Endometrium (tissue), 2 donors: ENCODE results near the gene ACO1.

Experiments
- FAIRE-seq: peaks from 2 replicates; lab custom pipeline; 2012; peaks lifted over from hg19 to GRCh38; lab: Jason Lieb, UNC
- donor health status: control.
- donor health status: control.

Gene ACO1

GRCh38 chr9:32382565-32383320 is 1.7 kb upstream of the ACO1 start:
- no peak for FAIRE-seq

- no peak for FAIRE-seq
These were observed 460 bp upstream of the ACO1 start for GRCh38 chr9:32384002-32384363.

- no peak for FAIRE-seq
These were observed 875 bp downstream of the ACO1 start for GRCh38 chr9:32385152-32385884.

GRCh38 chr9:32385885-32386283 is 1.4 kb downstream of the ACO1 start:
- FAIRE-seq, result no peak

- FAIRE-seq, result no peak
These were observed 2.8 kb downstream of the ACO1 start for GRCh38 chr9:32387256-32387655.

GRCh38 chr9:32389365-32389764 is 4.9 kb downstream of the ACO1 start:
- FAIRE-seq, result no peak

GRCh38 chr9:32393911-32394310 is 9.5 kb downstream of the ACO1 start:
- no peak for FAIRE-seq

GRCh38 chr9:32394381-32395049 is 10.1 kb downstream of the ACO1 start:
- no peak for FAIRE-seq

GRCh38 chr9:32395510-32396216 is 11.2 kb downstream of the ACO1 start:
- no peak for FAIRE-seq

GRCh38 chr9:32398207-32398606 is 13.8 kb downstream of the ACO1 start:
- no peak for FAIRE-seq

- FAIRE-seq, result no peak
These were observed 14.8 kb downstream of the ACO1 start for GRCh38 chr9:32399110-32399815.

GRCh38 chr9:32401488-32401887 is 17.0 kb downstream of the ACO1 start:
- FAIRE-seq, result no peak

GRCh38 chr9:32403567-32404260 is 19.3 kb downstream of the ACO1 start:
- no peak for FAIRE-seq

- FAIRE-seq, result no peak
These were observed 20.0 kb downstream of the ACO1 start for GRCh38 chr9:32404402-32404801.

- no peak for FAIRE-seq
These were observed 20.4 kb downstream of the ACO1 start for GRCh38 chr9:32404856-32405255.

- FAIRE-seq, result no peak
These were observed 21.1 kb downstream of the ACO1 start for GRCh38 chr9:32405506-32405905.

GRCh38 chr9:32406046-32406445 is 21.6 kb downstream of the ACO1 start:
- FAIRE-seq, result no peak

GRCh38 chr9:32411753-32412152 is 27.3 kb downstream of the ACO1 start:
- no peak for FAIRE-seq

- no peak for FAIRE-seq
These were observed 28.0 kb downstream of the ACO1 start for GRCh38 chr9:32412440-32412839.

GRCh38 chr9:32413424-32413823 is 29.0 kb downstream of the ACO1 start:
- no peak for FAIRE-seq

GRCh38 chr9:32414856-32415255 is 30.4 kb downstream of the ACO1 start:
- FAIRE-seq, result no peak
